DOHH2 (cell line): ENCODE measurements around the gene ALK.

ENCODE experiments used
- CTCF ChIP-seq: fragments of 200-600 bp; sonication (generic); IDR thresholded peaks from one replicate; pipeline ENCODE4 v1.5.1; 2014; ENCODE audit warnings: antibody characterized with exemption, mild to moderate bottlenecking, low read depth, low read length; ENCODE audit not compliant: poor library complexity, severe bottlenecking
- EZH2phosphoT487 ChIP-seq: fragments of 200-600 bp; sonication (generic); IDR thresholded peaks from 2 replicates; pipeline ENCODE4 v1.6.1; 2017; ENCODE audit warnings: borderline replicate concordance, mild to moderate bottlenecking, antibody characterized with exemption, low read length, moderate library complexity, mixed read lengths

DNA sequence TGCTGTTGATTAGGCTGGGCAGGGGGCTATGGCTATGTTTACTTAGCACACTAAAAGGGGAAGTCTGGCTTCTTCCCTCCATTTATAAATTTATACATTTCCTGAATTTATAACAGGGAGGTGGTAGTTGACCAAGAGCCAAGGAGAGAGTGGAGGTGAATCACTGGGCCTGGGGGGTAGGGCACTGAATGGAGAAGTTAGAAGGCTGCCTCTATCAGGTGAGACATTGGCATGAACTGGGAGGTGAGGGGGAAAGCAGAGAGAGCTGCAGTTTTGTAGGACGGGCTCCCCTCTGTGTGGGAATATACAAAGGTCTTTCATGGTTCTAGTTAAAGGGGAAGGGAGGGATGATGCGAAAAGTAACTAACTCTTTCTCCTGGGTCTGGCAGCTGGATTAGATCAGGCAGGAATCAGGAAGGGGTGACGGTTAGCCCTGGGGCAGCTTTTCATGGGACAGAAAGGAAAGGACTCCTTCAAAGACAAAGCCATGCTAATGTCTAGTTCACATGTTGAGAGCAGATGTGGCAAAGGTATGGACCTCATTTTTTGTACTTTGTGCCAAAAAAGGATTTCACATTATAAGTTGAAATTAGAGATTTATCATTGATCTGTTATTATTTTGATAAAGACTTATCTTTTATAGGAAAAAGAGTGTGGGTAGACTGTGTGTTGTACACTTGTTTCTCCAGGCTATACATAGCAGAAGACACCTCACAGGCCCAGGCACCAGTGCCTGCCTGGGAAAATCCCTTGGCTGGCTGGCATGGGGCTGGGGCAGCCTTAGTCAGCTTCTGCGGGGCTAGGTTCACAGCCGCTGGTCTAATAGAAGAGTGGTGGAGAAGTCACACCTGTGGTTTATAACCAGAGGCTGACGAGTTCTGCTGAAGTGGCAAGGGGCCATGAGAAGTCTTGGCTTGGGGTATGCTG is 647.4 kb downstream of the ALK start:
- TF ChIP-seq CTCF (no peak), EZH2phosphoT487 (no peak)
